CD14-positive monocyte (primary cell): Measurements from ENCODE around the gene PUDP. TPM values are rescaled to one million over a fixed set of nuclear protein-coding genes. Genes with fewer than 3 reads are reported as not detected.
A peak's percentile ranks its signal among the peaks of the same experiment; 100 is the strongest.

Experiments
- DNase-seq, 3 donors: peaks; one replicate each; pipeline ENCODE4 v3.0.0-alpha.2; 2011 to 2022
- H2AFZ ChIP-seq: 2 replicates; pipeline ENCODE4 v1.6.0; 2012; ENCODE audit warnings: mild to moderate bottlenecking, low read depth, low read length, inconsistent platforms; ENCODE audit not compliant: insufficient read depth, poor library complexity, severe bottlenecking
- H3K27ac ChIP-seq, 2 donors: 1 replicate in 1 of 2; 2 replicates in 1 of 2; pipeline ENCODE4 v1.5.1; 2012 to 2013; ENCODE audit warnings: low read length in 2 of 2, control low read depth in 1 of 2, inconsistent platforms in 1 of 2, low read depth in 1 of 2, mild to moderate bottlenecking in 1 of 2
- H3K27me3 ChIP-seq, 2 donors: one replicate each; pipeline versions ENCODE4 v1.6.0 to v1.6.1; 2011 to 2013; ENCODE audit warnings: low read length in 2 of 2; ENCODE audit not compliant: control insufficient read depth in 2 of 2, insufficient read depth in 2 of 2
- H3K36me3 ChIP-seq, 2 donors: replicated peaks in 1 of 2; 1 replicate in 1 of 2; 2 replicates in 1 of 2; pipeline versions ENCODE4 v1.5.1 to v1.6.1; 2012 to 2013; ENCODE audit warnings: low read length in 2 of 2, control low read depth in 1 of 2, inconsistent platforms in 1 of 2, mild to moderate bottlenecking in 1 of 2; ENCODE audit not compliant: insufficient read depth in 2 of 2, control insufficient read depth in 1 of 2
- H3K4me1 ChIP-seq, 2 donors: 1 replicate in 1 of 2; 2 replicates in 1 of 2; pipeline versions ENCODE4 v1.5.1 to v1.6.1; 2012 to 2013; ENCODE audit warnings: low read length in 2 of 2, control low read depth in 1 of 2, inconsistent platforms in 1 of 2, mild to moderate bottlenecking in 1 of 2, moderate library complexity in 1 of 2; ENCODE audit not compliant: insufficient read depth in 2 of 2, control insufficient read depth in 1 of 2
- H3K4me2 ChIP-seq: replicated peaks from 2 replicates; pipeline ENCODE3; 2012; ENCODE audit warnings: low read length, moderate library complexity, mild to moderate bottlenecking; ENCODE audit not compliant: poor library complexity, severe bottlenecking; ENCODE audit errors: extremely low read depth
- H3K4me3 ChIP-seq, 3 experiments: fragments of 200-600 bp in 1 of 3; sonication (generic) in 1 of 3; replicated peaks in 1 of 3; 1 replicate in 2 of 3; 2 replicates in 1 of 3; pipeline ENCODE4 v1.5.1; 2011 to 2013; ENCODE audit warnings: low read length in 3 of 3, mild to moderate bottlenecking in 3 of 3, control low read depth in 2 of 3, low read depth in 2 of 3, inconsistent platforms in 1 of 3, moderate library complexity in 1 of 3
- H3K79me2 ChIP-seq: 2 replicates; pipeline ENCODE4 v1.6.0; 2012; ENCODE audit warnings: mild to moderate bottlenecking, control low read depth, inconsistent platforms, low read length, moderate library complexity; ENCODE audit not compliant: insufficient read depth
- H3K9ac ChIP-seq: 2 replicates; pipeline ENCODE4 v1.6.0; 2017; ENCODE audit warnings: low read length, mild to moderate bottlenecking; ENCODE audit not compliant: insufficient read depth, poor library complexity, severe bottlenecking
- H3K9me3 ChIP-seq, 2 donors: replicated peaks in 1 of 2; 1 replicate in 1 of 2; 2 replicates in 1 of 2; pipeline versions ENCODE4 v1.5.1 to v1.6.1; 2012 to 2013; ENCODE audit warnings: low read length in 2 of 2, control low read depth in 1 of 2; ENCODE audit not compliant: control insufficient read depth in 1 of 2, insufficient read depth in 1 of 2
- H4K20me1 ChIP-seq: 2 replicates; pipeline ENCODE4 v1.6.0; 2012; ENCODE audit warnings: mild to moderate bottlenecking, low read length, control low read depth, moderate library complexity; ENCODE audit not compliant: insufficient read depth
- H3K27ac Mint-ChIP-seq, 7 donors: one replicate each; pipeline ENCODE4 v1.8.0; 2020; ENCODE audit warnings: mild to moderate bottlenecking in 7 of 7, mixed read lengths in 7 of 7, moderate library complexity in 6 of 7, inconsistent platforms in 2 of 7
- H3K27me3 Mint-ChIP-seq, 3 donors: one replicate each; pipeline ENCODE4 v1.8.0; 2021 to 2022; ENCODE audit warnings: low read depth in 3 of 3, mild to moderate bottlenecking in 3 of 3, mixed read lengths in 3 of 3, moderate library complexity in 3 of 3, inconsistent platforms in 1 of 3
- H3K36me3 Mint-ChIP-seq, 2 donors: one replicate each; pipeline ENCODE4 v1.8.0; 2020; ENCODE audit warnings: mixed read lengths in 2 of 2, inconsistent platforms in 1 of 2, mild to moderate bottlenecking in 1 of 2
- H3K4me1 Mint-ChIP-seq: one replicate; pipeline ENCODE4 v1.8.0; 2020; ENCODE audit warnings: mild to moderate bottlenecking, mixed read lengths
- H3K4me3 Mint-ChIP-seq, 2 donors: one replicate each; pipeline ENCODE4 v1.8.0; 2020; ENCODE audit warnings: mild to moderate bottlenecking in 2 of 2, mixed read lengths in 2 of 2, moderate library complexity in 1 of 2
- H3K9me3 Mint-ChIP-seq, 7 donors: one replicate each; pipeline ENCODE4 v1.8.0; 2020 to 2022; ENCODE audit warnings: mixed read lengths in 7 of 7, mild to moderate bottlenecking in 6 of 7, moderate library complexity in 6 of 7, inconsistent platforms in 2 of 7
- CTCF ChIP-seq: fragments of 200-600 bp; IDR thresholded peaks from one replicate; pipeline ENCODE4 v1.8.0; 2022; ENCODE audit warnings: antibody characterized with exemption, mild to moderate bottlenecking
- WGBS: methylation state at CpG from one replicate; pipeline ENCODE4 v1.1.5; 2013; ENCODE audit warnings: missing lambda C conversion rate; ENCODE audit not compliant: insufficient coverage; 5-methylcytosine and 5-hydroxymethylcytosine counted together
- intact Hi-C, 2 donors: fragments of 100-400 bp; cut with micrococcal nuclease; formaldehyde crosslinking; loops; one replicate each; pipeline versions ENCODE4 v1.15.0 to v1.15.1; 2023
- polyA plus RNA-seq, 3 donors: library from polyadenylated mRNA; depleted of rRNA in 1 of 3; unstranded in 2 of 3; stranded (reverse) in 1 of 3; fragments of 300-500 nt in 2 of 3; fragments of >200 nt in 1 of 3; fragmentation: Illumina TruSeq in 2 of 3; gene quantifications; 1 replicate in 2 of 3; 2 replicates in 1 of 3; pipeline ENCODE4 v1.2.3, GENCODE V29; 2012 to 2021

The PUDP gene
- polyA plus RNA-seq, 3 donors: 21.4 to 49.5 (median 45.4) TPM

GRCh38 chrX:7153231-7153630 lies 5.3 kb upstream of the PUDP start:
- H3K9me3 ChIP-seq: no peaks in the 10 kb centered on the region
- 42% methylated on average over 2 of the region's 2 CpGs for WGBS
- Mint-ChIP-seq H3K4me1 (no peaks in the 10 kb centered on the region), H3K36me3 (peaks cover 2 to 6% of the 10 kb centered on the region in 2 donors), H3K27ac (peak overlapping the region in 1 of 7 donors; percentile 20), H3K9me3 (peaks cover 0 to 2% (median 0%) of the 10 kb centered on the region in 7 donors), H3K4me3 (no peak overlapping the region), H3K27me3 (peaks cover 0 to 9% (median 2%) of the 10 kb centered on the region in 3 donors)
- H3K4me2 ChIP-seq: no peak overlapping the region
- no peak for DNase-seq
- H3K4me3 ChIP-seq: no peak overlapping the region
- H3K9ac ChIP-seq: no peak overlapping the region
- H3K79me2 ChIP-seq: peaks cover 15% of the 10 kb centered on the region
- H3K4me1 ChIP-seq: no peaks in the 10 kb centered on the region
- TF ChIP-seq CTCF: no peak
- intact Hi-C loops: no loop called here
- peaks cover 5% of the 10 kb centered on the region for H4K20me1 ChIP-seq
- peaks cover 0 to 2% of the 10 kb centered on the region in 2 donors for H3K27me3 ChIP-seq
- no peaks in the 10 kb centered on the region for H3K36me3 ChIP-seq
- H2AFZ ChIP-seq: no peak overlapping the region
- H3K27ac ChIP-seq: no peak overlapping the region

DNA sequence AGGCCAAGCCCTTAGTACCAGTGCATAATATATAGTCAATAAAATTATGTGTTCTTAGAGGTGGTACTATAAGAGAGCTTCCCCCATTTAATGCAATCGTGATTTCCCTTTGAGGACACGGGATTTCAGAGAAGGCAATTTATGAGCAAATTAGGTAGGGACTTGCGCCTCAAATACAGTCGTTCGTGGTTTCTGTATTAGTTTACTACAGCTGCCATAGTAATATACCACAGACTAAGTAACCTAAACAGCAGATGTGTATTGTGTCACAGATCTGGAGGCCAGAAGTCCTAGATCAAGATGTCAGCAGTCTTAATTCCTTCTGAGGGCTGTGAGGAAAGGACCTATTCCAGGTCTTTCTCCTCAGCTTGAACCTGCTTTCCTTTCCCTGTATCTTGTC lies 1.5 kb upstream of the PUDP start:
- Histone ChIP-seq H3K27me3 (no peaks in the 10 kb centered on the region), H3K4me3 (no peak overlapping the region), H3K4me1 (peaks cover 21 to 32% of the 10 kb centered on the region in 2 donors), H3K4me2 (no peak overlapping the region), H3K9me3 (no peaks in the 10 kb centered on the region), H4K20me1 (peaks cover 13% of the 10 kb centered on the region), H2AFZ (no peak overlapping the region), H3K36me3 (no peaks in the 10 kb centered on the region), H3K79me2 (peaks cover 39% of the 10 kb centered on the region), H3K27ac (no peak overlapping the region), H3K9ac (no peak overlapping the region)
- Mint-ChIP-seq H3K36me3 (peaks cover 0 to 3% of the 10 kb centered on the region in 2 donors), H3K4me1 (peaks cover 24% of the 10 kb centered on the region), H3K4me3 (no peak overlapping the region), H3K27ac (no peak overlapping the region), H3K27me3 (peaks cover 0 to 6% (median 2%) of the 10 kb centered on the region in 3 donors), H3K9me3 (peaks cover 0 to 2% (median 0%) of the 10 kb centered on the region in 7 donors)
- TF ChIP-seq CTCF: no peak
- intact Hi-C loops: loop anchor here in 1 of 2 donors (10.0 kb wide), 1 partner anchor 105 kb away; no protein-coding TSS in a partner anchor
- no peak for DNase-seq
- WGBS: no CpG with 5 or more reads among the region's 5 CpGs
